Caco-2 (cell line): ENCODE results near the gene KCNAB1. TPM values are rescaled to one million over a fixed set of nuclear protein-coding genes. Genes with fewer than 3 reads are reported as not detected.
"Not testable (repeated sequence)": the region's sequence is repeated elsewhere in the genome, so short reads cannot be mapped to it uniquely, and the experiment has no call there.

ENCODE experiments used
- BruUV-seq: library from RNA; stranded (reverse); fragments of 400-500 nt; replicated peaks from 2 replicates; lab custom pipeline; 2021; lab: Mats Ljungman, UMichigan
- CTCF ChIA-PET: fragments of 300-600 bp; sonication (Branson Sonifier 250); formaldehyde crosslinking; loops from one replicate; lab custom pipeline; 2022; ENCODE audit warnings: antibody characterized with exemption; lab: Charles Lee
- POLR2A ChIA-PET: fragments of 300-600 bp; sonication (Branson Sonifier 250); formaldehyde crosslinking; loops from one replicate; lab custom pipeline; 2022; ENCODE audit warnings: antibody characterized with exemption; lab: Charles Lee
- DNase-seq, 2 experiments: peaks; one replicate each; pipeline versions ENCODE4 v3.0.0 to v3.0.0-alpha.2; 2020 to 2022
- H3K27me3 ChIP-seq: replicated peaks from 2 replicates; pipeline ENCODE4 v1.6.0; 2011; ENCODE audit warnings: low read length; ENCODE audit not compliant: control insufficient read depth, insufficient read depth
- H3K36me3 ChIP-seq: 2 replicates; pipeline ENCODE4 v1.5.1; 2011; ENCODE audit warnings: low read length; ENCODE audit not compliant: control insufficient read depth, insufficient read depth
- H3K4me1 ChIP-seq: fragments of 250-450 bp; sonication (Bioruptor Pico); 2 replicates; pipeline ENCODE4 v1.5.1; 2020; ENCODE audit warnings: mild to moderate bottlenecking
- H3K4me3 ChIP-seq: 2 replicates; pipeline ENCODE4 v1.5.1; 2011; ENCODE audit warnings: low read depth, mild to moderate bottlenecking, control low read depth, low read length
- H3K9me3 ChIP-seq: fragments of 250-450 bp; sonication (Bioruptor Pico); 2 replicates; pipeline ENCODE4 v1.5.1; 2020; ENCODE audit warnings: mild to moderate bottlenecking, moderate library complexity
- H3K27ac Mint-ChIP-seq: one replicate; pipeline ENCODE4 v1.8.0; 2022; ENCODE audit warnings: mixed read lengths; ENCODE audit not compliant: unreplicated experiment
- H3K27me3 Mint-ChIP-seq: one replicate; pipeline ENCODE4 v1.8.0; 2022; ENCODE audit warnings: mixed read lengths; ENCODE audit not compliant: insufficient read depth, unreplicated experiment
- H3K36me3 Mint-ChIP-seq: one replicate; pipeline ENCODE4 v1.8.0; 2022; ENCODE audit warnings: mild to moderate bottlenecking, mixed read lengths; ENCODE audit not compliant: insufficient read depth, unreplicated experiment
- H3K4me1 Mint-ChIP-seq: one replicate; pipeline ENCODE4 v1.8.0; 2022; ENCODE audit warnings: low read depth, mixed read lengths; ENCODE audit not compliant: unreplicated experiment
- H3K4me3 Mint-ChIP-seq: one replicate; pipeline ENCODE4 v1.8.0; 2022; ENCODE audit warnings: mild to moderate bottlenecking, moderate library complexity, mixed read lengths; ENCODE audit not compliant: unreplicated experiment
- H3K9me3 Mint-ChIP-seq: one replicate; pipeline ENCODE4 v1.8.0; 2022; ENCODE audit warnings: mixed read lengths; ENCODE audit not compliant: unreplicated experiment
- CTCF ChIP-seq, 2 experiments: fragments of 200-600 bp in 1 of 2; IDR thresholded peaks; 1 replicate in 1 of 2; 2 replicates in 1 of 2; pipeline versions ENCODE4 v1.5.1 to v1.8.0; 2011 to 2022; ENCODE audit warnings: antibody characterized with exemption in 1 of 2, control low read depth in 1 of 2, inconsistent platforms in 1 of 2, low read depth in 1 of 2, low read length in 1 of 2, mild to moderate bottlenecking in 1 of 2, moderate library complexity in 1 of 2; ENCODE audit not compliant: insufficient read depth in 1 of 2, severe bottlenecking in 1 of 2, unreplicated experiment in 1 of 2
- intact Hi-C: fragments of 100-400 bp; cut with micrococcal nuclease; formaldehyde crosslinking; loops from one replicate; pipeline ENCODE4 v1.10.0; 2022; ENCODE audit not compliant: unreplicated experiment
- total RNA-seq: library from RNA; stranded (reverse); gene quantifications from 2 replicates; pipeline ENCODE4 v1.2.3, GENCODE V29; 2022

KCNAB1 gene
- total RNA-seq, 1 experiment from 2014 or later = 0.14 TPM

GRCh38 chr3:156135921-156136638, 15.7 kb downstream of the KCNAB1 start:
- no peak overlapping the region for H3K4me3 Mint-ChIP-seq
- no peak overlapping the region for H3K4me3 ChIP-seq
- no TSS peak for BruUV-seq
- ChIA-PET POLR2A (no interaction called here), CTCF (interaction anchor here (0.5 kb wide), 1 partner anchor 62 kb away, joined by 3 read pairs; no protein-coding TSS in a partner anchor)
- DNase-seq = no peak
- H3K9me3 Mint-ChIP-seq = no peaks in the 10 kb centered on the region
- no peaks in the 10 kb centered on the region for H3K4me1 Mint-ChIP-seq
- peaks cover 13% of the 10 kb centered on the region for H3K27me3 Mint-ChIP-seq
- H3K36me3 Mint-ChIP-seq = no peaks in the 10 kb centered on the region
- H3K36me3 ChIP-seq = no peaks in the 10 kb centered on the region
- H3K27ac Mint-ChIP-seq = no peak overlapping the region
- H3K27me3 ChIP-seq = no peaks in the 10 kb centered on the region
- no peaks in the 10 kb centered on the region for H3K9me3 ChIP-seq
- intact Hi-C loops = no loop called here
- peak; percentile 11 to 18 for TF ChIP-seq CTCF (IDR thresholded peaks at IDR 0.05; ENCODE audit: insufficient read depth in 1 of 2, low read depth in 1 of 2, low read length in 1 of 2, severe bottlenecking in 1 of 2, unreplicated experiment in 1 of 2)
- H3K4me1 ChIP-seq = no peaks in the 10 kb centered on the region

GRCh38 chr3:156137397-156137796, 17.0 kb downstream of the KCNAB1 start:
- H3K4me1 ChIP-seq, H3K4me3 ChIP-seq, H3K36me3 Mint-ChIP-seq, H3K9me3 ChIP-seq, H3K4me3 Mint-ChIP-seq, H3K27me3 ChIP-seq, H3K4me1 Mint-ChIP-seq, H3K36me3 ChIP-seq, DNase-seq, intact Hi-C loops, H3K27ac Mint-ChIP-seq, H3K9me3 Mint-ChIP-seq, POLR2A ChIA-PET, BruUV-seq, CTCF ChIA-PET: not testable (repeated sequence)
- H3K27me3 Mint-ChIP-seq = peaks cover 13% of the 10 kb centered on the region

GRCh38 chr3:156140001-156140595, 19.7 kb downstream of the KCNAB1 start:
- Histone ChIP-seq H3K27me3 (peaks cover 1% of the 10 kb centered on the region; the same call in 1 of the 2 replicates), H3K4me3 (no peak overlapping the region), H3K4me1 (no peaks in the 10 kb centered on the region), H3K36me3 (no peaks in the 10 kb centered on the region), H3K9me3 (no peaks in the 10 kb centered on the region)
- Mint-ChIP-seq H3K27ac (no peak overlapping the region), H3K36me3 (no peaks in the 10 kb centered on the region), H3K4me1 (no peaks in the 10 kb centered on the region), H3K4me3 (no peak overlapping the region), H3K9me3 (no peaks in the 10 kb centered on the region), H3K27me3 (peaks cover 7% of the 10 kb centered on the region)
- BruUV-seq = no TSS peak
- intact Hi-C loops = no loop called here
- POLR2A ChIA-PET = no interaction called here
- CTCF ChIA-PET = no interaction called here
- DNase-seq = no peak
- no peak for TF ChIP-seq CTCF (IDR thresholded peaks at IDR 0.05; ENCODE audit: insufficient read depth in 1 of 2, low read depth in 1 of 2, low read length in 1 of 2, severe bottlenecking in 1 of 2, unreplicated experiment in 1 of 2)
